ENCODE measurements around the gene EAF1.

Gene EAF1

DNA sequence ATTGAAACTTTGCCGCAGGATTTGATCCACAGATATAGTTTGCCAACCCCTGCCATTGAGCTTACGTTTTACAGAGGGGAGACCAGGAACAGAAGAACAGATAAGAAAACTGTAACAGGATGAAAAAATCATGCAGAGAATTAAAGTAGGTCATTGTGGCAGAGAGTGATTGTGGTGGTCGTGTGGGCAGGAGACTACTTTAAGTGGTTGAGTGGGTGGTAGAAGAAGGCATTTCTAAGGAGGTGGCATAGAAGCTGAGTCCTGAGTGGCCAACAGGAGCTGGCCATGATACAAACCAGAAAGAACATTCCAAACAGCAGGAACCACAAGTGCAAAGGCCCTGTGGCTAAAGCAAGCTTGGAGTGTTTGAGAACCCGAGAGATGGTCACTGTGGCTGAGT, 59.6 kb downstream of the EAF1 start:
- no peak for DNase-seq

DNA sequence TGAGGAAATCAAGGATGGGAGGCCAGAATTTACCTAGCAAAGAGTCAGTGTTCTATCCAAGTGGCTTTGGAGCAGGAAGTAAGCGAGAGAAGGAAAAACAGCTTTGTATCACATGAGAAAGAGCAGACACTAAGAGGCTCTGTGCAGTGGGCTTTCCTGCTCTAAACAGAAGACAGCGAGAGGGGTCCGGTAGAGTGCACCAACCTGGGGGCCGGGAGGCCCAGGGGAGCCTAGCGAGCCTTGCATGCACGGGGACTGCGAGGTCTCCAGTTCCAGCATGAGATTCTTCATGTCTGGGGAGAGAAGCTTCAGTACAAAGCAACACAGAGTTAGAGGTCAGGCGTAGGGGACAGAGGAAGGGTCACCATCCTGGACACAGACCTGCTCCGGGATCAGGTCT, 60.6 kb downstream of the EAF1 start:
- DNase-seq, result no peak

DNA sequence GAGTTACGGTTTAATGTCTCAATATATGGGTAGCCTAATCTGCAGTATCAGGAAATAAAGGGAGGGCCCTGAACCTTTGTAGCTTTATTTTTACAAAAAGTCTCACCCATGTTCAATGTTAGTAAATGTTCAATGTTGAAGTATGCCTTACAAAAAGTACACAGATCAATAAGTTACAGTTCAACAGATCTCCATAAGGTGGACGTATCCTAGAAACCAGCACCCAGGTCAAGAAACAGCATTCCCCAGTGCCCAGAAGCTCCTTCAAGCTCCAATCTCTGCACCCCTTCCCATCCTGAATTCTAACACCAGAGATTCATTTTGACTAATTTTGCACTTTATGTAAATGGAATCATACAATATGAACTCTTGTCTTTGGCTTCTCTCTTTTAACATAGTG, 62.8 kb downstream of the EAF1 start:
- no peak for DNase-seq

DNA sequence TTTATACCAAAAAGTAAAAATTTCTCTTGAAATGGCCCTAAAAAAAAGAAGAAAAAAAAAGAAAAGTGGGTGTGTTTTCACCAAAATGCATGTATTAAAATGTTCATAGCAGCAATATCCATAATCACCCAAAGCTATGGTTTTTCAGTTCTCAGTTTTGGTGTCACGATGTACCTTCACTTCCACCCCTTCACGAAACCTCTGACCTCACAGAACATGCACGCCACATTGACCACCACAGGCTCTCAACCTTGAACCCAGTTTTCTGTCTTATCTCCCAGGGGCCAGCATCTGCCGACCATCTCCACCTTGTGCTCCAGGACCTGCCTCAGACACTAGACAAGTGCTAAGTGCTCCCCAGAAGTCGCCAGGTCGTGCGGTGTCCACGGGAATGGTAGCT, 63.7 kb downstream of the EAF1 start:
- no peak for DNase-seq

Measured in NCI-H1436 treated with DMSO at 0.1 percent for 48 hours (cell line).